ENCODE data around the gene SLC13A2.

SLC13A2 gene

GRCh38 chr17:28478712-28479615 is 5.5 kb downstream of the SLC13A2 start:
- Histone ChIP-seq H3K36me3 (ENCODE audit: control insufficient read depth, insufficient read depth, low read length) (no peaks in the 10 kb centered on the region), H3K4me2 (ENCODE audit: low read length) (no peak overlapping the region), H3K27me3 (ENCODE audit: control insufficient read depth, insufficient read depth, low read length) (no peaks in the 10 kb centered on the region), H3K9ac (no peak overlapping the region), H3K79me2 (no peaks in the 10 kb centered on the region), H3K27ac (no peak overlapping the region), H3K4me1 (peaks cover 8% of the 10 kb centered on the region), H2AFZ (no peak overlapping the region), H3K4me3 (ENCODE audit: low read depth, low read length) (no peak overlapping the region), H3K9me3 (ENCODE audit: control insufficient read depth, low read length) (no peaks in the 10 kb centered on the region)
- TF ChIP-seq, protein P1, sequence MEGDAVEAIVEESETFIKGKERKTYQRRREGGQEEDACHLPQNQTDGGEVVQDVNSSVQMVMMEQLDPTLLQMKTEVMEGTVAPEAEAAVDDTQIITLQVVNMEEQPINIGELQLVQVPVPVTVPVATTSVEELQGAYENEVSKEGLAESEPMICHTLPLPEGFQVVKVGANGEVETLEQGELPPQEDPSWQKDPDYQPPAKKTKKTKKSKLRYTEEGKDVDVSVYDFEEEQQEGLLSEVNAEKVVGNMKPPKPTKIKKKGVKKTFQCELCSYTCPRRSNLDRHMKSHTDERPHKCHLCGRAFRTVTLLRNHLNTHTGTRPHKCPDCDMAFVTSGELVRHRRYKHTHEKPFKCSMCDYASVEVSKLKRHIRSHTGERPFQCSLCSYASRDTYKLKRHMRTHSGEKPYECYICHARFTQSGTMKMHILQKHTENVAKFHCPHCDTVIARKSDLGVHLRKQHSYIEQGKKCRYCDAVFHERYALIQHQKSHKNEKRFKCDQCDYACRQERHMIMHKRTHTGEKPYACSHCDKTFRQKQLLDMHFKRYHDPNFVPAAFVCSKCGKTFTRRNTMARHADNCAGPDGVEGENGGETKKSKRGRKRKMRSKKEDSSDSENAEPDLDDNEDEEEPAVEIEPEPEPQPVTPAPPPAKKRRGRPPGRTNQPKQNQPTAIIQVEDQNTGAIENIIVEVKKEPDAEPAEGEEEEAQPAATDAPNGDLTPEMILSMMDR (IDR thresholded peaks at IDR 0.05): no peak

GRCh38 chr17:28480278-28480677 is 6.8 kb downstream of the SLC13A2 start:
- no peaks in the 10 kb centered on the region for H3K79me2 ChIP-seq
- no peak overlapping the region for H3K4me2 ChIP-seq (ENCODE audit: low read length)
- H3K9ac ChIP-seq: no peak overlapping the region
- no peaks in the 10 kb centered on the region for H3K27me3 ChIP-seq (ENCODE audit: control insufficient read depth, insufficient read depth, low read length)
- H3K4me3 ChIP-seq (ENCODE audit: low read depth, low read length): no peak overlapping the region
- TF ChIP-seq, protein P1 (IDR thresholded peaks at IDR 0.05): no peak
- H3K9me3 ChIP-seq (ENCODE audit: control insufficient read depth, low read length): no peaks in the 10 kb centered on the region
- H2AFZ ChIP-seq: no peak overlapping the region
- H3K36me3 ChIP-seq (ENCODE audit: control insufficient read depth, insufficient read depth, low read length): no peaks in the 10 kb centered on the region
- peaks cover 8% of the 10 kb centered on the region for H3K4me1 ChIP-seq
- no peak overlapping the region for H3K27ac ChIP-seq

GRCh38 chr17:28480799-28481571 is 7.5 kb downstream of the SLC13A2 start:
- Histone ChIP-seq H3K4me2 (ENCODE audit: low read length) (no peak overlapping the region), H3K79me2 (no peaks in the 10 kb centered on the region), H3K4me1 (peaks cover 8% of the 10 kb centered on the region), H2AFZ (peak overlapping the region; percentile 19), H3K27ac (no peak overlapping the region), H3K27me3 (ENCODE audit: control insufficient read depth, insufficient read depth, low read length) (no peaks in the 10 kb centered on the region), H3K36me3 (ENCODE audit: control insufficient read depth, insufficient read depth, low read length) (no peaks in the 10 kb centered on the region), H3K9me3 (ENCODE audit: control insufficient read depth, low read length) (no peaks in the 10 kb centered on the region), H3K9ac (no peak overlapping the region), H3K4me3 (ENCODE audit: low read depth, low read length) (no peak overlapping the region)
- TF ChIP-seq, protein P1 (IDR thresholded peaks at IDR 0.05): no peak

DNA sequence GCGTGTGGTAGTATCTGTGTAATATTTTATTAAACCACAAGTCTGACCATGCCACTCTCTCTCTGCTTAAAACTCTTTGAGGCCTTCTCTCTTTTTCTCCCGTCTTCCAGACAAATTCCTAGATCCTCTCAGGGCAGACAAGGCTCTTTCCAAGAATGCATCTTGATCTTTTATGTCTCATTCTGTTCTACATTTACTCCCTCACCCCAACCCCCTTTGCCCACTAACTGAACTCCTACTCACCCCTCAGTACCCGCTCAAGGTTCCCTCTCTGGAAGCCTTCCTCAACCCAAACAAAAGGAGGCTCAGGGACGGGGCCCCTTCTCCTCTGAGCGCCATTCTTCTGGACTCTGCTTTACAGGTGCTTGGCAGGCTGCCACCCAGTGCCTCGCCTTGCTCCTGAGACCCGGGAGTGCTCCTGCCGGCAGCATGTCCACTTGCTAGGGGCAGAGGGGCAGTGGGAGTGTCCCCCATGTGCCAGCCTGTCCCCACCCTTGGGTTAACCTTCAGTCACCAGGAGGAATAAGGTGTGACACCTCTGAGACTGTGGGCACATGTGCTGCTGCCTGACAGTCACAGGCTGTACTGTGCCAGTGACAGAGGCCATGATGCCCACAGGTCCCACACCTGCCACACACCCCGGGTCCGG is 9.2 kb downstream of the SLC13A2 start:
- H3K9ac ChIP-seq: no peak overlapping the region
- H3K27ac ChIP-seq: no peak overlapping the region
- peaks cover 8% of the 10 kb centered on the region for H3K4me1 ChIP-seq
- H3K9me3 ChIP-seq (ENCODE audit: control insufficient read depth, low read length): no peaks in the 10 kb centered on the region
- no peaks in the 10 kb centered on the region for H3K36me3 ChIP-seq (ENCODE audit: control insufficient read depth, insufficient read depth, low read length)
- no peaks in the 10 kb centered on the region for H3K79me2 ChIP-seq
- TF ChIP-seq, protein P1 (IDR thresholded peaks at IDR 0.05): no peak
- no peak overlapping the region for H3K4me3 ChIP-seq (ENCODE audit: low read depth, low read length)
- no peaks in the 10 kb centered on the region for H3K27me3 ChIP-seq (ENCODE audit: control insufficient read depth, insufficient read depth, low read length)
- H2AFZ ChIP-seq: no peak overlapping the region
- no peak overlapping the region for H3K4me2 ChIP-seq (ENCODE audit: low read length)

Measured in parathyroid adenoma (tissue), 2 donors.